Measurements from ENCODE around the gene BCL7A. TPM values are rescaled to one million over a fixed set of nuclear protein-coding genes. Genes with fewer than 3 reads are reported as not detected.

Gene BCL7A
- total and polyA plus RNA-seq, 4 donors: 3.5 to 8.3 (median 4.9) TPM

GRCh38 chr12:122081697-122082221 lies 60.1 kb downstream of the BCL7A start:
- TF ChIP-seq CTCF (IDR thresholded peaks at IDR 0.05; ENCODE audit: low read depth, low read length, missing input control) (no peak), MAX (IDR thresholded peaks at IDR 0.05) (peak; percentile 13), REST (IDR thresholded peaks at IDR 0.05) (no peak), RAD21 (IDR thresholded peaks at IDR 0.05) (peak; percentile 21 to 48), RXRA (IDR thresholded peaks at IDR 0.05) (peak in 1 of 2 donors; percentile 25), FOXA1 (IDR thresholded peaks at IDR 0.05) (no peak), YY1 (IDR thresholded peaks at IDR 0.05) (no peak), FOXA2 (IDR thresholded peaks at IDR 0.05) (no peak), GABPA (IDR thresholded peaks at IDR 0.05 in 1 of 2, conservative IDR thresholded peaks at IDR 0.05 in 1 of 2) (peak in 1 of 2 donors; percentile 37), EGR1 (IDR thresholded peaks at IDR 0.05; ENCODE audit: low read depth in 2 of 2) (no peak), SP1 (IDR thresholded peaks at IDR 0.05) (peak; percentile 32), JUND (IDR thresholded peaks at IDR 0.05) (no peak), ZBTB33 (IDR thresholded peaks at IDR 0.05) (no peak), NR2F2 (IDR thresholded peaks at IDR 0.05) (peak; percentile 86), ATF3 (IDR thresholded peaks at IDR 0.05) (no peak), TAF1 (conservative IDR thresholded peaks at IDR 0.05) (no peak), HNF4G (IDR thresholded peaks at IDR 0.05) (no peak), HNF4A (conservative IDR thresholded peaks at IDR 0.05) (no peak)
- H3K9ac ChIP-seq (ENCODE audit: low read depth in 1 of 2, low read length in 2 of 2): peak overlapping the region in 1 of 2 donors; percentile 55
- H3K4me1 ChIP-seq (ENCODE audit: control insufficient read depth in 4 of 4, insufficient read depth in 4 of 4, low read length in 3 of 4): peaks cover 6 to 52% (median 24%) of the 10 kb centered on the region in 4 donors
- H3K27me3 ChIP-seq (ENCODE audit: control insufficient read depth in 4 of 4, insufficient read depth in 4 of 4, low read length in 3 of 4): no peaks in the 10 kb centered on the region
- peak overlapping the region; percentile 49 to 72 for H3K27ac ChIP-seq (ENCODE audit: low read depth in 1 of 2, low read length in 2 of 2)
- H3K4me3 ChIP-seq (ENCODE audit: low read depth in 1 of 3, low read length in 3 of 3): peak overlapping the region in 1 of 3 donors; percentile 91
- DNase-seq (ENCODE audit: low spot score): no peak
- peaks cover 0 to 7% (median 3%) of the 10 kb centered on the region in 4 donors for H3K36me3 ChIP-seq (ENCODE audit: control insufficient read depth in 4 of 4, insufficient read depth in 3 of 4, low read depth in 1 of 4, low read length in 3 of 4)
- no peaks in the 10 kb centered on the region for H3K9me3 ChIP-seq (ENCODE audit: control insufficient read depth in 4 of 4, low read length in 3 of 4)
- WGBS: 54% methylated on average over 7 of the region's 7 CpGs
